Measurements from ENCODE around the gene INPP5A.

- no peak for TF ChIP-seq CTCF (IDR thresholded peaks at IDR 0.05)
- TF ChIP-seq EP300 (IDR thresholded peaks at IDR 0.05), result no peak
- TF ChIP-seq POLR2A (IDR thresholded peaks at IDR 0.05), result no peak
- no peak for TF ChIP-seq POLR2AphosphoS5 (IDR thresholded peaks at IDR 0.05)
Measured at GRCh38 chr10:132785723-132786475, 248.3 kb downstream of the INPP5A start, which contains the start of gene NKX6-2.

All from sigmoid colon (tissue), 4 donors.